A673 (cell line): ENCODE data around the gene CATSPERE.

ENCODE experiments used
- CTCF ChIP-seq: fragments of 300-800, 200-600 bp; sonication (generic); conservative IDR thresholded peaks from 2 replicates; pipeline ENCODE4 v1.5.1; 2017; ENCODE audit warnings: low read depth, mild to moderate bottlenecking, antibody characterized with exemption, low read length, moderate library complexity, mixed read lengths
- EZH2 ChIP-seq: fragments of 200-600 bp; sonication (generic); IDR thresholded peaks from 2 replicates; pipeline ENCODE4 v1.6.1; 2017; ENCODE audit warnings: borderline replicate concordance, low read depth, mild to moderate bottlenecking, mixed read lengths, antibody characterized with exemption, low read length; ENCODE audit not compliant: poor library complexity, severe bottlenecking

- TF ChIP-seq CTCF: no peak
- TF ChIP-seq EZH2: no peak
Measured at GRCh38 chr1:244583358-244583982, 122.4 kb downstream of the CATSPERE start.
